Stimulated activated CD8-positive, alpha-beta memory T cell treated with anti-CD3 and anti-CD28 coated beads, Interleukin-15, amount 100 ng/mL, for 4 hours (primary cell): ENCODE measurements around the gene CFAP100.

Experiments used
- DNase-seq, 2 donors: peaks; one replicate each; pipeline ENCODE4 v3.0.0-alpha.2; 2020; ENCODE audit warnings: low read depth in 2 of 2

CFAP100 gene

GRCh38 chr3:126399756-126400155 lies 5.0 kb downstream of the CFAP100 start:
- no peak for DNase-seq

GRCh38 chr3:126401611-126402160 lies 7.0 kb downstream of the CFAP100 start:
- DNase-seq, result no peak

GRCh38 chr3:126402178-126402577 lies 7.5 kb downstream of the CFAP100 start:
- DNase-seq, result no peak

- no peak for DNase-seq
These were observed 8.1 kb downstream of the CFAP100 start for GRCh38 chr3:126402666-126403302.

- DNase-seq, result no peak
These were observed 11.9 kb downstream of the CFAP100 start for GRCh38 chr3:126406389-126407296.

- no peak for DNase-seq
These were observed 12.8 kb downstream of the CFAP100 start for GRCh38 chr3:126407412-126408044.

GRCh38 chr3:126408099-126408498 lies 13.4 kb downstream of the CFAP100 start:
- DNase-seq, result no peak

GRCh38 chr3:126412841-126413692 lies 18.4 kb downstream of the CFAP100 start:
- no peak for DNase-seq

GRCh38 chr3:126413693-126414080 lies 19.0 kb downstream of the CFAP100 start:
- no peak for DNase-seq

GRCh38 chr3:126414406-126414805 lies 19.7 kb downstream of the CFAP100 start:
- DNase-seq, result no peak

- DNase-seq, result no peak
These were observed 20.4 kb downstream of the CFAP100 start for GRCh38 chr3:126414961-126415660.

- DNase-seq, result no peak
These were observed 21.2 kb downstream of the CFAP100 start for GRCh38 chr3:126415661-126416591.

GRCh38 chr3:126416943-126417342 lies 22.2 kb downstream of the CFAP100 start:
- DNase-seq, result no peak

GRCh38 chr3:126417515-126417914 lies 22.8 kb downstream of the CFAP100 start:
- DNase-seq, result no peak

GRCh38 chr3:126417981-126418530 lies 23.3 kb downstream of the CFAP100 start:
- DNase-seq, result no peak

GRCh38 chr3:126418661-126419131 lies 24.0 kb downstream of the CFAP100 start:
- DNase-seq, result no peak

- no peak for DNase-seq
These were observed 24.5 kb downstream of the CFAP100 start for GRCh38 chr3:126419151-126419703.

- DNase-seq, result no peak
These were observed 25.4 kb downstream of the CFAP100 start for GRCh38 chr3:126419886-126420786.
